GM12878 (cell line): ENCODE data around the gene RPRD1B. TPM values are rescaled to one million over a fixed set of nuclear protein-coding genes. Genes with fewer than 3 reads are reported as not detected.

Experiments used
- CBX3 ChIP-seq: fragments of 200-600 bp; sonication (generic); IDR thresholded peaks from 2 replicates; pipeline ENCODE4 v1.6.1; 2016; ENCODE audit warnings: low read depth, borderline replicate concordance
- CEBPZ ChIP-seq: fragments of 150-350 bp; IDR thresholded peaks from 2 replicates; pipeline ENCODE4 v1.6.1; 2016; ENCODE audit warnings: low read depth, low read length
- GATAD2B ChIP-seq: fragments of 450-650 bp; conservative IDR thresholded peaks from 2 replicates; pipeline ENCODE4 v1.6.1; 2017; ENCODE audit warnings: low read depth, mild to moderate bottlenecking, moderate library complexity
- IRF3 ChIP-seq: fragments of 450-650 bp; IDR thresholded peaks from 2 replicates; pipeline ENCODE4 v1.6.1; 2014; ENCODE audit warnings: mild to moderate bottlenecking
- NFIC ChIP-seq: IDR thresholded peaks from 2 replicates; pipeline ENCODE4 v1.6.1; 2012; ENCODE audit warnings: low read depth, mild to moderate bottlenecking, inconsistent platforms, low read length, moderate library complexity
- NR2F1 ChIP-seq: fragments of 450-650 bp; conservative IDR thresholded peaks from 2 replicates; pipeline ENCODE4 v1.6.1; 2017; ENCODE audit warnings: mild to moderate bottlenecking
- RELB ChIP-seq: fragments of 450-650 bp; IDR thresholded peaks from 2 replicates; pipeline ENCODE4 v1.6.1; 2017; ENCODE audit warnings: low read depth, mild to moderate bottlenecking, moderate library complexity
- REST ChIP-seq: IDR thresholded peaks from 2 replicates; pipeline ENCODE4 v1.6.1; 2012; ENCODE audit warnings: mild to moderate bottlenecking, low read depth, low read length
- SIN3A ChIP-seq: IDR thresholded peaks from 2 replicates; pipeline ENCODE4 v1.6.1; 2012; ENCODE audit warnings: low read depth, low read length, improper control_type of control experiment
- SMARCA5 ChIP-seq: fragments of 450-650 bp; IDR thresholded peaks from 2 replicates; pipeline ENCODE4 v1.6.1; 2017; ENCODE audit warnings: mild to moderate bottlenecking
- TCF7 ChIP-seq: IDR thresholded peaks from 2 replicates; pipeline ENCODE4 v1.6.1; 2014; ENCODE audit warnings: antibody characterized with exemption, borderline replicate concordance
- polyA plus RNA-seq, 11 experiments: library from polyadenylated mRNA; depleted of rRNA in 4 of 11; unstranded in 6 of 11; stranded (reverse) in 5 of 11; fragments of >200 nt; fragmentation: Nextera tagmentation in 4 of 11; fragmentation: Illumina TruSeq in 1 of 11; extraction: Ambion mirVana in 4 of 11; extraction: Trizol in 1 of 11; gene quantifications; 1 replicate in 1 of 11; 2 replicates in 10 of 11; pipeline versions ENCODE4 v1.2.1 to v1.2.3, GENCODE V29; 2011 to 2016; ENCODE audit warnings: inconsistent platforms in 2 of 11, missing spikeins in 2 of 11, low read depth in 1 of 11
- total RNA-seq, 4 experiments: library from RNA; depleted of rRNA in 3 of 4; stranded (reverse); fragments of >200 nt in 3 of 4; fragmentation: Illumina TruSeq in 1 of 4; extraction: Trizol in 1 of 4; gene quantifications; 2 replicates each; pipeline versions ENCODE4 v1.2.1 to v1.2.3, GENCODE V29; 2013 to 2021
- TF ChIP-seq, protein P1 (sequence below): IDR thresholded peaks from 2 replicates; pipeline ENCODE4 v1.6.1; 2012; ENCODE audit warnings: low read length, inconsistent platforms
- TF ChIP-seq, protein P2 (sequence below): fragments of 450-650 bp; conservative IDR thresholded peaks from 2 replicates; pipeline ENCODE4 v1.6.1; 2017; ENCODE audit warnings: mild to moderate bottlenecking, moderate library complexity

RPRD1B gene
- total and polyA plus RNA-seq, 10 of the 15 experiments (the other 5 are each of a cell fraction or from before 2014, with no cell fraction given), result 5.2 to 40.2 (median 30.0) TPM

DNA sequence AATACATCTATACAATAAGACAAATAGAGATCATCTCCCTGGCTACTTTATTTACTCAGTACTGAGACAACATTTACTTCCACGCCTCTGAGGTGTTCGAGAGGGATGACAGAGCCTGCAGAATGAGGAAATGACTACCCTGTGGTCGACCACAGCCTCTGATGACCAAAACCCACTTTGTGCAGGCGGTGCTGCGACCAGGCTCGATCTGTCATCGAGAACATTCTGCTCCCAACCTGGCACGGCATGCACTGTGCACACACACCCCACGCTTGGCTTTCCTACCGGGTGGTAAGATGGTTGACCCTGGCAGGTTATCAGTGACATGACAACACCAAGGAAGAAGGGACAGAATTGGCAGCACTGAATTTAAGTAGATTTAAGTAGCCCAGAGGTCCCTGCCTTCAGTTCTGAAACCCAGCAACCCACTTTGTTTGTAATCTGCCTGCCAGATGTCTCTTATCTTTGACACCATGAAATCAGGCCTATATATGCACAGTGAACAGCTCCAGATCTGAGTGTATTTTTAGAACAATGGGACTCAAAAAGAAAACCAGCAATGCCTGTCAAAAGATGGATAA, 42.9 kb upstream of the RPRD1B start (continued):
- TF ChIP-seq RELB, result peak; percentile 73
- peak; percentile 75 for TF ChIP-seq GATAD2B
- TF ChIP-seq NFIC, result peak; percentile 90
- no peak for TF ChIP-seq REST
- TF ChIP-seq, protein P1, sequence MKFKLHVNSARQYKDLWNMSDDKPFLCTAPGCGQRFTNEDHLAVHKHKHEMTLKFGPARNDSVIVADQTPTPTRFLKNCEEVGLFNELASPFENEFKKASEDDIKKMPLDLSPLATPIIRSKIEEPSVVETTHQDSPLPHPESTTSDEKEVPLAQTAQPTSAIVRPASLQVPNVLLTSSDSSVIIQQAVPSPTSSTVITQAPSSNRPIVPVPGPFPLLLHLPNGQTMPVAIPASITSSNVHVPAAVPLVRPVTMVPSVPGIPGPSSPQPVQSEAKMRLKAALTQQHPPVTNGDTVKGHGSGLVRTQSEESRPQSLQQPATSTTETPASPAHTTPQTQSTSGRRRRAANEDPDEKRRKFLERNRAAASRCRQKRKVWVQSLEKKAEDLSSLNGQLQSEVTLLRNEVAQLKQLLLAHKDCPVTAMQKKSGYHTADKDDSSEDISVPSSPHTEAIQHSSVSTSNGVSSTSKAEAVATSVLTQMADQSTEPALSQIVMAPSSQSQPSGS, result peak; percentile 82
- TF ChIP-seq, protein P2, sequence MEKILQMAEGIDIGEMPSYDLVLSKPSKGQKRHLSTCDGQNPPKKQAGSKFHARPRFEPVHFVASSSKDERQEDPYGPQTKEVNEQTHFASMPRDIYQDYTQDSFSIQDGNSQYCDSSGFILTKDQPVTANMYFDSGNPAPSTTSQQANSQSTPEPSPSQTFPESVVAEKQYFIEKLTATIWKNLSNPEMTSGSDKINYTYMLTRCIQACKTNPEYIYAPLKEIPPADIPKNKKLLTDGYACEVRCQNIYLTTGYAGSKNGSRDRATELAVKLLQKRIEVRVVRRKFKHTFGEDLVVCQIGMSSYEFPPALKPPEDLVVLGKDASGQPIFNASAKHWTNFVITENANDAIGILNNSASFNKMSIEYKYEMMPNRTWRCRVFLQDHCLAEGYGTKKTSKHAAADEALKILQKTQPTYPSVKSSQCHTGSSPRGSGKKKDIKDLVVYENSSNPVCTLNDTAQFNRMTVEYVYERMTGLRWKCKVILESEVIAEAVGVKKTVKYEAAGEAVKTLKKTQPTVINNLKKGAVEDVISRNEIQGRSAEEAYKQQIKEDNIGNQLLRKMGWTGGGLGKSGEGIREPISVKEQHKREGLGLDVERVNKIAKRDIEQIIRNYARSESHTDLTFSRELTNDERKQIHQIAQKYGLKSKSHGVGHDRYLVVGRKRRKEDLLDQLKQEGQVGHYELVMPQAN, result no peak
- TF ChIP-seq CBX3, result no peak
- no peak for TF ChIP-seq SMARCA5
- peak; percentile 73 for TF ChIP-seq NR2F1
- no peak for TF ChIP-seq TCF7
- TF ChIP-seq IRF3, result no peak
- no peak for TF ChIP-seq SIN3A
- TF ChIP-seq CEBPZ, result no peak
